HepG2 (cell line): ENCODE results near the gene RREB1. TPM values are rescaled to one million over a fixed set of nuclear protein-coding genes. Genes with fewer than 3 reads are reported as not detected.

Source experiments
- AFF4 ChIP-seq: sonication (generic); formaldehyde crosslinking; IDR thresholded peaks from 2 replicates; pipeline ENCODE4 v1.4.0; 2020; ENCODE audit warnings: missing genetic modification reagents
- DZIP1 ChIP-seq: sonication (generic); formaldehyde crosslinking; IDR thresholded peaks from 2 replicates; pipeline ENCODE4 v1.5.0; 2020; ENCODE audit warnings: mild to moderate bottlenecking, missing genetic modification reagents
- IKZF5 ChIP-seq: IDR thresholded peaks from 2 replicates; pipeline ENCODE4 v1.6.1; 2018; ENCODE audit warnings: missing genetic modification reagents, mild to moderate bottlenecking, missing compliant biosample characterization
- JUNB ChIP-seq: sonication (generic); formaldehyde crosslinking; IDR thresholded peaks from 2 replicates; pipeline ENCODE4 v1.8.0; 2022; ENCODE audit warnings: missing genetic modification reagents, mild to moderate bottlenecking, borderline replicate concordance
- PPARG ChIP-seq: conservative IDR thresholded peaks from 2 replicates; pipeline ENCODE4 v1.6.1; 2016; ENCODE audit warnings: missing biosample characterization, missing genetic modification reagents
- PRDM15 ChIP-seq: sonication (generic); formaldehyde crosslinking; IDR thresholded peaks from 2 replicates; pipeline ENCODE4 v1.4.0; 2020; ENCODE audit warnings: missing genetic modification reagents
- RFX5 ChIP-seq: IDR thresholded peaks from 2 replicates; pipeline ENCODE4 v1.6.1; 2011; ENCODE audit warnings: low read depth, low read length, improper control_type of control experiment
- SIN3B ChIP-seq: fragments of 150-350 bp; IDR thresholded peaks from 2 replicates; pipeline ENCODE4 v1.6.1; 2014; ENCODE audit warnings: low read length
- SOX5 ChIP-seq: IDR thresholded peaks from 2 replicates; pipeline ENCODE4 v1.6.1; 2016; ENCODE audit warnings: borderline replicate concordance
- TBX2 ChIP-seq: sonication (generic); formaldehyde crosslinking; IDR thresholded peaks from 2 replicates; pipeline ENCODE4 v1.5.0; 2020; ENCODE audit warnings: missing genetic modification reagents, mild to moderate bottlenecking, borderline replicate concordance
- ZHX1 ChIP-seq: sonication (generic); formaldehyde crosslinking; IDR thresholded peaks from 2 replicates; pipeline ENCODE4 v1.8.1; 2022; ENCODE audit warnings: low read depth, mild to moderate bottlenecking, missing genetic modification reagents
- ZNF205 ChIP-seq: IDR thresholded peaks from 2 replicates; pipeline ENCODE4 v1.6.1; 2018; ENCODE audit warnings: missing biosample characterization, missing genetic modification reagents
- polyA plus RNA-seq, 8 experiments: library from polyadenylated mRNA; depleted of rRNA in 3 of 8; stranded (reverse) in 7 of 8; unstranded in 1 of 8; fragments of >200 nt; fragmentation: Illumina TruSeq in 4 of 8; extraction: Trizol in 4 of 8; gene quantifications; 2 replicates each; pipeline versions ENCODE4 v1.2.1 to v1.2.3, GENCODE V29; 2011 to 2016; ENCODE audit warnings: low read depth in 4 of 8, missing spikeins in 1 of 8, mixed read lengths in 1 of 8; ENCODE audit not compliant: insufficient read depth in 1 of 8
- total RNA-seq, 5 experiments: library from RNA; depleted of rRNA; stranded (reverse); fragments of >200 nt; fragmentation: Illumina TruSeq; extraction: Trizol; gene quantifications; 2 replicates each; pipeline ENCODE4 v1.2.3, GENCODE V29; 2016; ENCODE audit warnings: low read depth in 1 of 5

Gene RREB1
- total and polyA plus RNA-seq, 2 of the 13 experiments (the other 11 are each of a cell fraction or from before 2014, with no cell fraction given): 6.1 to 23.2 TPM

- TF ChIP-seq PRDM15 (CRISPR knock-in tag) (no peak), RFX5 (no peak), SOX5 (no peak), ZNF205 (CRISPR knock-in tag) (0 out of 2 replicates have a peak, but pooled peaks have one; percentile 17), AFF4 (no peak), IKZF5 (CRISPR knock-in tag) (no peak), TBX2 (CRISPR knock-in tag) (no peak), JUNB (CRISPR knock-in tag) (no peak), PPARG (peak; percentile 74), SIN3B (no peak), DZIP1 (CRISPR knock-in tag) (no peak), ZHX1 (CRISPR knock-in tag) (no peak)
These were observed 54.1 kb downstream of the RREB1 start (continued) for GRCh38 chr6:7161845-7162244.
